ENCODE data around the gene USP36. TPM values are rescaled to one million over a fixed set of nuclear protein-coding genes. Genes with fewer than 3 reads are reported as not detected.

USP36 gene
- total RNA-seq, 2 donors from 2014 or later: 31.2 to 66.6 TPM

DNA sequence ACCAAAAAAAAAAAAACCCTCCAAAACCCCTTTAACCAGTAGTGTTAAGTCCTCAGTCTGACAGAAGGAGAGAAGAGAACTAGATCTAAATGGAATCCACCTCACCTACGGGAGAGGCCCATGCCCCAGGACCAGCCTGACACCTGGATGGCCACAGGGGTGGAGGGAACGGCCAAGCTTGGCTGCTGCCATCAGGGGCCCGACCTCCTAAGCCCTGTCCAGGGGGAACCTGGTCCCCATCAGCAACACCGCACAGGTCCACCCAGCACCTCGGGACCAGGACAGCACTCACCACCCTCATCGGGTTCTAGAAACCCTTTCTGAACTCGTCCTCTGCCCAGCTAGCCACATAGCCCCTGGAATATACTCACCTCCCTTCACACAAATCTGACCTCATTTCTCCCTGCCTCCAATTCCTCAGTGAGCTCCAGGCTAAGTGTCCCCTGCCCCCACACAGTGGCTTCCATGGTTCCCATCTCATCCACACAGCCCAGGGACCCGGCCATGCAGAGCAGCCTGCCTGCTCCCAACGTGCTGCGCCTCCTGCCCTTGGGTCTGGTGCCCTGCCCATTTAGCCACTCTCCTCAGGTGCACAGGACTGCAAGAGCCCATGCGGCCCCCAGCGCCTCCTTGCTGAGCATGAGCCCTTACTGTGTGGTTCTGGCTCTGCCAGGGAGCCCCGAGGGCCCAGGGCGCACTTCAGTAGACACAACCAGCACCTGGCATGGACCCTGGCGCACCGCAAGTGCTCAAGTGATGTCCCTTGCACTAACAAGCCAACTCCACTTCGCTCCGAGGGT is 40.3 kb downstream of the USP36 start:
- no peak for TF ChIP-seq POLR2A (IDR thresholded peaks at IDR 0.05)
- no peak for TF ChIP-seq POLR2AphosphoS5 (IDR thresholded peaks at IDR 0.05)
- TF ChIP-seq, protein P1, sequence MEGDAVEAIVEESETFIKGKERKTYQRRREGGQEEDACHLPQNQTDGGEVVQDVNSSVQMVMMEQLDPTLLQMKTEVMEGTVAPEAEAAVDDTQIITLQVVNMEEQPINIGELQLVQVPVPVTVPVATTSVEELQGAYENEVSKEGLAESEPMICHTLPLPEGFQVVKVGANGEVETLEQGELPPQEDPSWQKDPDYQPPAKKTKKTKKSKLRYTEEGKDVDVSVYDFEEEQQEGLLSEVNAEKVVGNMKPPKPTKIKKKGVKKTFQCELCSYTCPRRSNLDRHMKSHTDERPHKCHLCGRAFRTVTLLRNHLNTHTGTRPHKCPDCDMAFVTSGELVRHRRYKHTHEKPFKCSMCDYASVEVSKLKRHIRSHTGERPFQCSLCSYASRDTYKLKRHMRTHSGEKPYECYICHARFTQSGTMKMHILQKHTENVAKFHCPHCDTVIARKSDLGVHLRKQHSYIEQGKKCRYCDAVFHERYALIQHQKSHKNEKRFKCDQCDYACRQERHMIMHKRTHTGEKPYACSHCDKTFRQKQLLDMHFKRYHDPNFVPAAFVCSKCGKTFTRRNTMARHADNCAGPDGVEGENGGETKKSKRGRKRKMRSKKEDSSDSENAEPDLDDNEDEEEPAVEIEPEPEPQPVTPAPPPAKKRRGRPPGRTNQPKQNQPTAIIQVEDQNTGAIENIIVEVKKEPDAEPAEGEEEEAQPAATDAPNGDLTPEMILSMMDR (IDR thresholded peaks at IDR 0.05): no peak
- WGBS: 80% methylated on average over 18 of the region's 18 CpGs
- H3K27me3 ChIP-seq (replicated peaks; ENCODE audit: insufficient read depth): no peaks in the 10 kb centered on the region
- intact Hi-C loops (cut with DNase I): no loop called here
- H3K4me3 ChIP-seq: no peak overlapping the region
- no peak for DNase-seq (ENCODE audit: low spot score)
- H3K36me3 ChIP-seq: peaks cover 2 to 7% of the 10 kb centered on the region in 2 donors
- peaks cover 12% of the 10 kb centered on the region for H3K4me1 ChIP-seq (replicated peaks)
- no peaks in the 10 kb centered on the region for H3K9me3 ChIP-seq
- H3K27ac ChIP-seq: no peak overlapping the region

DNA sequence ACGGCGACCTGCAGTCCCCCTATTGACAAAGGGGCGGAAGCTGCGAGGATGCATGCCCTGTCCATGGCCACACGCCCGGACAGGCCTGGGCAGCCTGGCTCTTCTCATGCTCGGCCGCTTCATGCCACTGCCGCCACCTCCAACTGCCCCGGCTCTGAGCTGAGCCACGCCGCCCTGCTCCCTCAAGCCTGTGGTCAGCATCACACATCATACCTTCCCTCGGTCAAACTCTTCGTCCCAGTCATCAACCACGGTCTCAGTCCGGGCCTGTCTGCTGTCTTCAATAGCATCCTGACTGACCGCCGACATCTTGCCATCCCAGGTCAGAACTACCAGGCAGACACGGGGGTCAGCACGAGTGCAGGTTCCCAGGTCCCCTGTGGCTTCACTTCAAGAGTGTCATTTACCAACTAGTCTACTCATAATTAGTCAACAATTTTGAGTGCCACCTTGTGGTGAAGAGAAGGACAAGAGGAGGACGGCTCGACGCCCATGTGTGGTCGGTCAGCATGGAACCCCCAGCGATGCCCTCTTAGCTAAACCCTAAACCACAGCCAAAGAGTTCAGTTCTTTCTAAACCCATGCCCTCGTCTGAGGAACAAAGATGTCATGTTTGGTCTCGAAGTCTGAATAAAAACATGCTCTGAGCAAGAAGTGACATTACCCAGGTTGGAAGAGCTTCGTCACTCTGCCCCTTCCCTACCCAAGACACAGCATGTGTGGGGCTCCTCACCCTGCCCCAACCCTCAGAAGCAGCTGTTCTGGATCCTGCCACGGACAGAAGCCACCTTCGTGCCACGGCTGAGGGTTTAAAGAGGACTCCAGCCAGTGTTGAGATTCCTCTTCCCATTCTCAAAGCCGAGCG is 41.7 kb downstream of the USP36 start:
- H3K36me3 ChIP-seq: peaks cover 0 to 7% of the 10 kb centered on the region in 2 donors
- WGBS: 72% methylated on average over 33 of the region's 33 CpGs

DNA sequence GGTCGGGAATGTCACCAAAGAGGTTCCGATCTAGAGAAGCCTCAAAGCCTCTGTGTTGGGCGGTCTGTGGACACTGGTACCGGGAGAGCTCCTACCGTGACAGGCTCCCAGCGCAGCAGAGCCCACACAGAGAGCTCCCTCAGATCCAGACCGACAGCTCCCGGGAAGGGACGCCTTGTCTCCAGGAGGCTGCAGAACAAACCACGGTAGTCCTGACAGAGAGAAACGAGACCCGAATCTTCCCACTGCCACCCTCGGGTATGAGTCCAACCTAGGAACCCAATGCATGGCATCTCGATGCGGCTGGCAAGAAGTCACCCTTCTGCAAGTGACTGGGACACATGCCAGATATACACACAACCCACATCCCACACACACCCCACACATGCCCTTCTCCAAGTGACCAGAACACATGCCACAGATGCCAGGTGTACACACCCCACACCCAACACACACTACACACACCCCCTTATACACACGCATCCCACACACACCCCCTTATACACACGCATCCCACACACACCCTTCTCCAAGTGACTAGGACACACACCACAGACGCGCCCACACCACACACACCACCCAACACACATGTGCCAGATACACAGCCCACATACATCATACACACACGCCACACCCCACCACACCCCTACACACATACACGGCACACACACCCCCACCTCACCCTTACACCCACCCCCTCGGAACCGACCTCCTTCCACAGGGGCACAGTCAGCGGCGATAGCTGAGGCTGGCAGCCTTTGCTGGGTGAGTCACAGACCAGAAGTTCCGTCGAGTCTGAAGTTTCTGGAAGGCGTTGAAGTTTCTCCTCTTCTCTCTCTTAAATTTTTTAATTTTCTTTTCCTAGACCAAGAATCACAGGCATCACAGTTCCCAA is 42.7 kb downstream of the USP36 start:
- Histone ChIP-seq H3K4me3 (no peak overlapping the region), H3K27ac (peak overlapping the region in 1 of 2 donors; percentile 74), H3K9me3 (no peaks in the 10 kb centered on the region), H3K27me3 (replicated peaks; ENCODE audit: insufficient read depth) (no peaks in the 10 kb centered on the region), H3K4me1 (replicated peaks) (peaks cover 12% of the 10 kb centered on the region), H3K36me3 (peaks cover 0 to 7% of the 10 kb centered on the region in 2 donors)
- intact Hi-C loops (cut with DNase I): no loop called here
- no peak for DNase-seq (ENCODE audit: low spot score)
- TF ChIP-seq POLR2AphosphoS5 (IDR thresholded peaks at IDR 0.05) (no peak), POLR2A (IDR thresholded peaks at IDR 0.05) (no peak)
- TF ChIP-seq, protein P1 (IDR thresholded peaks at IDR 0.05): no peak
- WGBS: 81% methylated on average over 27 of the region's 28 CpGs

More for the DNA sequence above, 41.7 kb downstream of the USP36 start:
- peaks cover 12% of the 10 kb centered on the region for H3K4me1 ChIP-seq (replicated peaks)
- no peak overlapping the region for H3K4me3 ChIP-seq
- H3K9me3 ChIP-seq: no peaks in the 10 kb centered on the region
- no peak for TF ChIP-seq POLR2A (IDR thresholded peaks at IDR 0.05)
- TF ChIP-seq, protein P1 (IDR thresholded peaks at IDR 0.05): peak in 3 of 4 experiments; percentile 44 to 62 (median 60)
- H3K27ac ChIP-seq: peak overlapping the region in 1 of 2 donors; percentile 12
- DNase-seq (ENCODE audit: low spot score): peak; percentile 32
- H3K27me3 ChIP-seq (replicated peaks; ENCODE audit: insufficient read depth): no peaks in the 10 kb centered on the region
- intact Hi-C loops (cut with DNase I): no loop called here

DNA sequence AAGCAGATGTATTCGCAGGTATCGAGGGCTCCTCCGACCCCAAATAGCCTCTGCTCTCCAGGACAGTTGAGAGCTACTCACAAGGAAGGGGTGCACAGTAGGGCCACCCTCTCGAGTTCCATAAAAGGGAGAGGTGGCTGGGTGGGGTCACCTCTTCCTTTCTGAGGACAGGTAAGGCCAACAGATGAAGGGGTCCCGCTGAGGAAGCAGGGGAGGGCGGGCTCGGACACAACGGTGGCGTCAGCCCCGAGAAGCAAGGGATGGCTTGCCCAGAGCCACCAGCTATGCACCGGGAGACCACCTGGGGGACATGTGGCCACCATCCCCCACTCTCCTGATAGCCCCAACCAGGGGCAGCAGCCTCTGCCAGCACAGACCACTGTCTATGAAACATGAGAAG is 43.4 kb downstream of the USP36 start:
- peak overlapping the region in 1 of 2 donors; percentile 74 for H3K27ac ChIP-seq
- WGBS: 85% methylated on average over 11 of the region's 11 CpGs
- intact Hi-C loops (cut with DNase I): no loop called here

More for the DNA sequence above, 43.4 kb downstream of the USP36 start:
- Histone ChIP-seq H3K4me1 (replicated peaks) (peaks cover 12% of the 10 kb centered on the region), H3K36me3 (peaks cover 0 to 7% of the 10 kb centered on the region in 2 donors), H3K27me3 (replicated peaks; ENCODE audit: insufficient read depth) (no peaks in the 10 kb centered on the region), H3K4me3 (no peak overlapping the region), H3K9me3 (no peaks in the 10 kb centered on the region)
- TF ChIP-seq POLR2A (IDR thresholded peaks at IDR 0.05): no peak
- no peak for TF ChIP-seq POLR2AphosphoS5 (IDR thresholded peaks at IDR 0.05)
- TF ChIP-seq, protein P1 (IDR thresholded peaks at IDR 0.05): no peak
- DNase-seq (ENCODE audit: low spot score): no peak

All from prostate gland (tissue), 2 donors.